ENCODE measurements around the gene S100A1. TPM values are rescaled to one million over a fixed set of nuclear protein-coding genes. Genes with fewer than 3 reads are reported as not detected.

S100A1 gene
- total and polyA plus RNA-seq, 2 of the 13 experiments (the other 11 are each of a cell fraction or from before 2014, with no cell fraction given) = 120 to 251 TPM

DNA sequence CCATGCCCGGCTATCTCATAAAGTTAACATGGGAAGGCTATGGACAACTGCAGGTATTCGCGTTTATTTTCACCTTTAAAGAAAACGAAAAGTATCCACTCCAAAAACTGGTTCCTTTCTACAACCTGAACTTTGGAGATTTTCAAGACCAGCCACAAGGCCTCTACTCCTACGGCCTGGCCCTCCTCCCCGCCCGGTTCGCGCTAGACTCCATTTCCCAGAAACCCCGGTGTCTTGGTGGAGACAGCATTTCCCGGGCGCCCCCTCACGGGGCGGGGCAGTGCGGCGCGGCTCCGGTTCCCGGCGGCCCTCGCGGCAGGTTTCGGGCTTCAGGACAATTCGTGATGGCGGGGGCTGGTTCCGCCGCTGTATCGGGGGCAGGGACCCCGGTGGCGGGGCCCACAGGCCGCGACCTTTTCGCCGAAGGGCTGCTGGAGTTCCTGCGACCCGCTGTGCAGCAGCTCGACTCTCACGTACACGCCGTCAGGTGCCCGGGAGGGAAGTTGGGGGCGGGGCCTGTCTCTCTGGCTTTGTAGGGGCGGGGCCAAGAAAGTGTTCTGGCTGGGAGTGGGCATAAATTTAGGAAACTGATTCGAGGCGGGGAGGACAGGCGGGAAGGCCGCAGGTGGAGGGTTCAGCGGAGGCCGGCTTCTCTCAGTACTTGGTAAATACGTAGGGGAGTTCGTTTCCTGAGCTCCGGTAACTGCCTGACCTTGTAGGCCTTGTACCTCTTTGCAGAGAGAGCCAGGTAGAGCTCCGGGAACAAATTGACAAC, 30.4 kb downstream of the S100A1 start, which contains the start of gene SNAPIN (continued):
- TF ChIP-seq, protein P1, sequence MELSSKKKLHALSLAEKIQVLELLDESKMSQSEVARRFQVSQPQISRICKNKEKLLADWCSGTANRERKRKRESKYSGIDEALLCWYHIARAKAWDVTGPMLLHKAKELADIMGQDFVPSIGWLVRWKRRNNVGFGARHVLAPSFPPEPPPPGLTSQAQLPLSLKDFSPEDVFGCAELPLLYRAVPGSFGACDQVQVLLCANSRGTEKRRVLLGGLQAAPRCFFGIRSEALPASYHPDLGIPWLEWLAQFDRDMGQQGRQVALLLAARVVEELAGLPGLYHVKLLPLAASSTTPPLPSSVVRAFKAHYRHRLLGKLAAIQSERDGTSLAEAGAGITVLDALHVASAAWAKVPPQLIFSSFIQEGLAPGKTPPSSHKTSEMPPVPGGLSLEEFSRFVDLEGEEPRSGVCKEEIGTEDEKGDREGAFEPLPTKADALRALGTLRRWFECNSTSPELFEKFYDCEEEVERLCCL (CRISPR knock-in tag; IDR thresholded peaks at IDR 0.05; ENCODE audit: borderline replicate concordance) = no peak
- TF ChIP-seq, protein P2, sequence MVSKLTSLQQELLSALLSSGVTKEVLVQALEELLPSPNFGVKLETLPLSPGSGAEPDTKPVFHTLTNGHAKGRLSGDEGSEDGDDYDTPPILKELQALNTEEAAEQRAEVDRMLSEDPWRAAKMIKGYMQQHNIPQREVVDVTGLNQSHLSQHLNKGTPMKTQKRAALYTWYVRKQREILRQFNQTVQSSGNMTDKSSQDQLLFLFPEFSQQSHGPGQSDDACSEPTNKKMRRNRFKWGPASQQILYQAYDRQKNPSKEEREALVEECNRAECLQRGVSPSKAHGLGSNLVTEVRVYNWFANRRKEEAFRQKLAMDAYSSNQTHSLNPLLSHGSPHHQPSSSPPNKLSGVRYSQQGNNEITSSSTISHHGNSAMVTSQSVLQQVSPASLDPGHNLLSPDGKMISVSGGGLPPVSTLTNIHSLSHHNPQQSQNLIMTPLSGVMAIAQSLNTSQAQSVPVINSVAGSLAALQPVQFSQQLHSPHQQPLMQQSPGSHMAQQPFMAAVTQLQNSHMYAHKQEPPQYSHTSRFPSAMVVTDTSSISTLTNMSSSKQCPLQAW (CRISPR knock-in tag; IDR thresholded peaks at IDR 0.05) = peak; percentile 85
- TF ChIP-seq ATAD3A (CRISPR knock-in tag; IDR thresholded peaks at IDR 0.05) (no peak), ZNF367 (CRISPR knock-in tag; IDR thresholded peaks at IDR 0.05; ENCODE audit: borderline replicate concordance) (no peak), RFX5 (IDR thresholded peaks at IDR 0.05; ENCODE audit: low read depth, low read length) (no peak), ZNF547 (CRISPR knock-in tag; IDR thresholded peaks at IDR 0.05) (no peak), HOXA9 (CRISPR knock-in tag; IDR thresholded peaks at IDR 0.05; ENCODE audit: borderline replicate concordance) (no peak), NRL (CRISPR knock-in tag; IDR thresholded peaks at IDR 0.05; ENCODE audit: borderline replicate concordance) (peak; percentile 72; the same call in 1 of the 2 replicates)
- TF ChIP-seq, protein P3, sequence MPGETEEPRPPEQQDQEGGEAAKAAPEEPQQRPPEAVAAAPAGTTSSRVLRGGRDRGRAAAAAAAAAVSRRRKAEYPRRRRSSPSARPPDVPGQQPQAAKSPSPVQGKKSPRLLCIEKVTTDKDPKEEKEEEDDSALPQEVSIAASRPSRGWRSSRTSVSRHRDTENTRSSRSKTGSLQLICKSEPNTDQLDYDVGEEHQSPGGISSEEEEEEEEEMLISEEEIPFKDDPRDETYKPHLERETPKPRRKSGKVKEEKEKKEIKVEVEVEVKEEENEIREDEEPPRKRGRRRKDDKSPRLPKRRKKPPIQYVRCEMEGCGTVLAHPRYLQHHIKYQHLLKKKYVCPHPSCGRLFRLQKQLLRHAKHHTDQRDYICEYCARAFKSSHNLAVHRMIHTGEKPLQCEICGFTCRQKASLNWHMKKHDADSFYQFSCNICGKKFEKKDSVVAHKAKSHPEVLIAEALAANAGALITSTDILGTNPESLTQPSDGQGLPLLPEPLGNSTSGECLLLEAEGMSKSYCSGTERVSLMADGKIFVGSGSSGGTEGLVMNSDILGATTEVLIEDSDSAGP (CRISPR knock-in tag; IDR thresholded peaks at IDR 0.05; ENCODE audit: borderline replicate concordance) = peak; percentile 68; the same call in 1 of the 2 replicates
- TF ChIP-seq, protein P4, sequence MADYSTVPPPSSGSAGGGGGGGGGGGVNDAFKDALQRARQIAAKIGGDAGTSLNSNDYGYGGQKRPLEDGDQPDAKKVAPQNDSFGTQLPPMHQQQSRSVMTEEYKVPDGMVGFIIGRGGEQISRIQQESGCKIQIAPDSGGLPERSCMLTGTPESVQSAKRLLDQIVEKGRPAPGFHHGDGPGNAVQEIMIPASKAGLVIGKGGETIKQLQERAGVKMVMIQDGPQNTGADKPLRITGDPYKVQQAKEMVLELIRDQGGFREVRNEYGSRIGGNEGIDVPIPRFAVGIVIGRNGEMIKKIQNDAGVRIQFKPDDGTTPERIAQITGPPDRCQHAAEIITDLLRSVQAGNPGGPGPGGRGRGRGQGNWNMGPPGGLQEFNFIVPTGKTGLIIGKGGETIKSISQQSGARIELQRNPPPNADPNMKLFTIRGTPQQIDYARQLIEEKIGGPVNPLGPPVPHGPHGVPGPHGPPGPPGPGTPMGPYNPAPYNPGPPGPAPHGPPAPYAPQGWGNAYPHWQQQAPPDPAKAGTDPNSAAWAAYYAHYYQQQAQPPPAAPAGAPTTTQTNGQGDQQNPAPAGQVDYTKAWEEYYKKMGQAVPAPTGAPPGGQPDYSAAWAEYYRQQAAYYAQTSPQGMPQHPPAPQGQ (CRISPR knock-in tag; IDR thresholded peaks at IDR 0.05; ENCODE audit: borderline replicate concordance) = no peak
